ENCODE measurements around the gene HSPB8.

DNA sequence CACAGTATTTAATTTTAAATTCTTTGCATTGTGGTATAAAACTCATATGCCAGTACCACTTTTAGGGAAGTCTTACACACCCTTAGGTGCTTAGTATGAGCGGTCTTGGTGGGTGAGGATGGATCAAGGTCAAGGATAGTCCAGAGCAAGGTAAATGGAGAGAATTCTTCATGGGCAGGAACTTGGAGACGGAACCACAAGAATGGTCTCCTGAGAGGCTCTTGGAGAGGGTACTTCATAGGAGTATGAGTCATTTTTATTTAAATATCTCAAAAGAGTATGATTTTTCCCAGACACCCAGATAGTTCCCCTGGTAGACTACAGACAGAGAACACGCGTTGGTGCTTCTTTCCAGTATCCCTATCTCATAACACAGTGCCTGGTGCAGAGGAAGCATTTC, 21.9 kb downstream of the HSPB8 start:
- no peak for TF ChIP-seq POLR2A (IDR thresholded peaks at IDR 0.05)
- TF ChIP-seq, protein P1, sequence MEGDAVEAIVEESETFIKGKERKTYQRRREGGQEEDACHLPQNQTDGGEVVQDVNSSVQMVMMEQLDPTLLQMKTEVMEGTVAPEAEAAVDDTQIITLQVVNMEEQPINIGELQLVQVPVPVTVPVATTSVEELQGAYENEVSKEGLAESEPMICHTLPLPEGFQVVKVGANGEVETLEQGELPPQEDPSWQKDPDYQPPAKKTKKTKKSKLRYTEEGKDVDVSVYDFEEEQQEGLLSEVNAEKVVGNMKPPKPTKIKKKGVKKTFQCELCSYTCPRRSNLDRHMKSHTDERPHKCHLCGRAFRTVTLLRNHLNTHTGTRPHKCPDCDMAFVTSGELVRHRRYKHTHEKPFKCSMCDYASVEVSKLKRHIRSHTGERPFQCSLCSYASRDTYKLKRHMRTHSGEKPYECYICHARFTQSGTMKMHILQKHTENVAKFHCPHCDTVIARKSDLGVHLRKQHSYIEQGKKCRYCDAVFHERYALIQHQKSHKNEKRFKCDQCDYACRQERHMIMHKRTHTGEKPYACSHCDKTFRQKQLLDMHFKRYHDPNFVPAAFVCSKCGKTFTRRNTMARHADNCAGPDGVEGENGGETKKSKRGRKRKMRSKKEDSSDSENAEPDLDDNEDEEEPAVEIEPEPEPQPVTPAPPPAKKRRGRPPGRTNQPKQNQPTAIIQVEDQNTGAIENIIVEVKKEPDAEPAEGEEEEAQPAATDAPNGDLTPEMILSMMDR (IDR thresholded peaks at IDR 0.05), result no peak

Data from right lobe of liver (tissue), 4 donors.